ENCODE data around the gene GAS7. TPM values are rescaled to one million over a fixed set of nuclear protein-coding genes. Genes with fewer than 3 reads are reported as not detected.

The GAS7 gene
- total RNA-seq, 1 donor from 2014 or later: 0.26 TPM

DNA sequence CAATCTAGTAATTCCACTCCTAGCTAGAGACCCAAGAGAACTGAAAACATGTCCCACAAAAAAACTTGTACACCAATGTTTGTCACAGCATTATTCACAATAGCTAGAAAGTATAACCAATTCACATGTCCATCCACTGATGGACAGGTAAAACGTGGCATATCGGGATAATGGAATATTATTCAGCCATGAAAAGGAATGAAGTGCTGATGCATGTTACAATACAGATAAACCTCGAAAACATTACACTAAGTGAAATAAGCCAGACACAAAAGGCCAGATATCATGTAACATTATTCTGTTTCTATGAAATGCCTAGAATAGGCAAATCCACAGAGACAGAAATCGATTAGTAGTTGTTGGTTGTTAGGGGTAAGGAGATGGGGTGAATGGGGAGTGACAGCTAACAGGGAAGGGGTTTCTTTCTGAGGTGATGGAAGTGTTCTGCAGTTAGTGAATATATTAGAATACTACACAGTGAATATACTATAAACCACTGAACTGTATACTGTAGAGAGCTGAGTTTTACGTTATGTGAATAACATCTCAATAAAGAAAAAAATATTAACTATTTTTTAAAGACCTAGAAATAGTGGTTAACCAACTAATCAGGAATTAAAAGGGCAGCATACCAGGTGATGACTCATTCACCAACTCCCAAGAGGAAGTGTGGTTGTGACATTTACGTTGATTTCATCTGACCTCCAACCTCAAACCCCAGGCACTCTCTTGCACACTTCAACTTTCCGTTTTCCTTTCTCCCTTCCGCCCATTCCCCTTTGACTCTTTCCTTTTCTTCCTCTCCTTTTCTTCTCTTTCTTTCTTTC, 48.6 kb downstream of the GAS7 start:
- H3K4me3 Mint-ChIP-seq: no peak overlapping the region
- peak overlapping the region; percentile 26 for H3K27ac Mint-ChIP-seq
- DNase-seq: peak; percentile 60
- intact Hi-C loops (cut with micrococcal nuclease): no loop called here
- H3K27me3 Mint-ChIP-seq: peaks cover 10% of the 10 kb centered on the region
- no peaks in the 10 kb centered on the region for H3K36me3 Mint-ChIP-seq (ENCODE audit: low read depth)
- peaks cover 15% of the 10 kb centered on the region for H3K4me1 Mint-ChIP-seq
- no peaks in the 10 kb centered on the region for H3K9me3 Mint-ChIP-seq

DNA sequence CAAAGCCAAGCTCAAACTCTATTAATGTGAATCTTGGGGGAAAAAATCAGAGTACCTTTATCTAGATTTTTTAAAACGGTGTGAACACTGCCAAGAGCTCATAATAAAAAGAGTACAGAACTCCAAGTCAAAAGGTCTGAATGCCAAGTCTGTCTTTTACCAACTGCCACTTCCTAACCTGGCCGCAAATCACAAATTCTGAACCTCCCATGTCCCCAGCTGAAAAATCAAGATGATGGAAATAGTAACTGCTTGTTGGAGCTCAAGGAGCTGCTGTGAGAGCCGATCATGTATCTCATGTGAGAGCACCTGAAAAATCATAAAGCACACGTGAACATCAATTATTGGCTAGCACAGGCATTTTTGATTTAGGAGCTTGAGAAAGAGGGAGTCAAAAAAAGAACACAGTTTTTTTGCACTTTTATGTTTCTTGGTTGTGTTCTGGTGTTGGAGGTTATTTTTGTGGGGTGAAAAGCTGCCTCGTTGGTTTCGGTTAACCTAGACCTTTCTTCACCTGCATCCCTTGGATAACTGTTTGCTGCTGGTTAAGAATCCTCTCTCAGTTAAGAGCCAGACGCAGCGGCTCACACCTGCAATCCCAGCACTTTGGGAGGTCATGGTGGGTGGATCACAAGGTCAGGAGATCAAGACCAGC, 50.5 kb downstream of the GAS7 start:
- no peak overlapping the region for H3K4me3 Mint-ChIP-seq
- peaks cover 10% of the 10 kb centered on the region for H3K27me3 Mint-ChIP-seq
- H3K9me3 Mint-ChIP-seq: no peaks in the 10 kb centered on the region
- intact Hi-C loops (cut with micrococcal nuclease): no loop called here
- H3K27ac Mint-ChIP-seq: no peak overlapping the region
- no peaks in the 10 kb centered on the region for H3K36me3 Mint-ChIP-seq (ENCODE audit: low read depth)
- H3K4me1 Mint-ChIP-seq: peaks cover 17% of the 10 kb centered on the region
- no peak for DNase-seq

DNA sequence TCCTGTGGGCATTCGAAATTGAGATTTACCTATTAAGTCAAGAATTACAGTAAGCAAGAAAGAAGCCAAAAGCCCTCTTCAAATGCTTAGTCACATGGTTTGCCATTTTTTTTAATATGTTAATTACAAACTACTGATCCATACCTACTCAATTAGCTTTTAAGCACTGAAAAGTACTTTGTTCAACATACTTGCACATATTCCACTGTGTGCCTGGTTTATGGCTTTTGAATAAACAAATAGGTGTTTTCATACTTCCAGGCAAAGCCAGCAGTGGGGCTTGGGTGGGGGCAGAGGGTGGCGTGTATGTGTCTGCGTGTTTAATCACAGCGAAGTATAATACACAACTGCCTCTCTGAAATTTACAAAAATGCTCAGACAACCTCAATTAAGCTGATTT, 51.4 kb downstream of the GAS7 start:
- H3K4me1 Mint-ChIP-seq: peaks cover 17% of the 10 kb centered on the region
- H3K27ac Mint-ChIP-seq: no peak overlapping the region
- no peaks in the 10 kb centered on the region for H3K36me3 Mint-ChIP-seq (ENCODE audit: low read depth)
- H3K27me3 Mint-ChIP-seq: peaks cover 10% of the 10 kb centered on the region
- no peak for DNase-seq
- intact Hi-C loops (cut with micrococcal nuclease): no loop called here
- H3K4me3 Mint-ChIP-seq: no peak overlapping the region
- no peaks in the 10 kb centered on the region for H3K9me3 Mint-ChIP-seq

DNA sequence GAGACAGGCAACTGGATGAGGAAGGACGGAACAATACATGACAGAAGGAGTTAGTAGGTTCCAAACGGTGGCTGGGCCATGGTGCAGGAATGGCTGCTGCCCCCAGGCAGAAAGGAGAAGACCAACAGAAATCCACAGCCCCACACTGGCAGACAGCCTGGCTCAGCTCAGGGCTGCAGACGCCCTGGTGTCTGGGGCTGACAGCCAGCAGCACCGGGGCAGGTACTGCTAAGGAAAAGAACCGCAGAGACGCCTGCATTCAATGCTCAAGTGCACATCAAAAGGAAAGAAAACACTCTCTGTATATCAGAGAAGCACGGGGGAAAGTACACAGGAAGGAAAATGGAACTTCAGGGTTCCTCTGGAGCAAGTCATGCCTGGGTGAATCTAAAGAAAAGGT, 53.4 kb downstream of the GAS7 start:
- Mint-ChIP-seq H3K27ac (no peak overlapping the region), H3K36me3 (ENCODE audit: low read depth) (no peaks in the 10 kb centered on the region), H3K4me1 (peaks cover 12% of the 10 kb centered on the region), H3K9me3 (no peaks in the 10 kb centered on the region), H3K27me3 (peaks cover 9% of the 10 kb centered on the region), H3K4me3 (no peak overlapping the region)
- intact Hi-C loops (cut with micrococcal nuclease): no loop called here
- DNase-seq: no peak

DNA sequence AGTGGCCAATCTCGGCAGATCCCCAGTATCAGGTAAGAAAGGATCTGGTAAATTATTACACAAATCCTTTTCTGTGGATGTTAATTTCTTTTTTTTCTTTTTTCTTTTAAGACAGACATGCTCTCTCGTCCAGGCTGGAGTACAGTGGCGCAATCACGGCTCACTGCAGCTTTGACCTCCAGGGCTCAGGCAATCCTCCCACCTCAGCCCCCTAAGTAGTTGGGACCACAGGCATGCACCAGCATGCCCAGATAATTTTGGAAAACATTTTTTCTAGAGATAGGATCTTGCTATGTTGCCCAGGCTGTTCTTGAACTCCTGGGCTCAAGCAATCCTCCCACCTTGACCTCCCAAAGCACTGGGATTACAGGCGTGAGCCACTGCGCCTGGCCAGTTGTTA, 54.0 kb downstream of the GAS7 start:
- intact Hi-C loops (cut with micrococcal nuclease): no loop called here
- Mint-ChIP-seq H3K9me3 (no peaks in the 10 kb centered on the region), H3K4me1 (peaks cover 8% of the 10 kb centered on the region), H3K36me3 (ENCODE audit: low read depth) (no peaks in the 10 kb centered on the region), H3K27me3 (peaks cover 9% of the 10 kb centered on the region), H3K4me3 (no peak overlapping the region), H3K27ac (no peak overlapping the region)
- DNase-seq: no peak

DNA sequence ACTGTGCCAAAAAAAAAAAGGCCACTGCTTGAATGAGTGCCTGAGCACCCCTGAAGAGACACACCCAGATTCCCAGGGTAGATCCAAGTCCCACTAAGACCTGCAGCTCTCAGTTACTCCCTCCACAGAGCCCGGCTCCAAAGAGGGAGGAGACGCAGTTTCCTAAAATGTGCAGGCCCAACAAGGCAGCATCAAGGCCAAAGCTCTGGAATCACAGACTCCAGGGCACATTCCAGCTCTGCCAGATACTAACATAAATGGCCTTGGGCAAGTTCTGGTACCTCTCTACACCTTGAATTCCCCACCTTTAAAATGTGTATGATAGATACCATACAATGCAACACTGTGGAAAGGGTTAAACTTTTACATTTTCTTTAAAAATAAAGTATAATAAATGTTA, 57.0 kb downstream of the GAS7 start:
- Mint-ChIP-seq H3K4me3 (no peak overlapping the region), H3K36me3 (ENCODE audit: low read depth) (no peaks in the 10 kb centered on the region), H3K4me1 (peaks cover 7% of the 10 kb centered on the region), H3K27ac (no peak overlapping the region), H3K9me3 (no peaks in the 10 kb centered on the region), H3K27me3 (peaks cover 7% of the 10 kb centered on the region)
- no peak for DNase-seq
- intact Hi-C loops (cut with micrococcal nuclease): no loop called here

DNA sequence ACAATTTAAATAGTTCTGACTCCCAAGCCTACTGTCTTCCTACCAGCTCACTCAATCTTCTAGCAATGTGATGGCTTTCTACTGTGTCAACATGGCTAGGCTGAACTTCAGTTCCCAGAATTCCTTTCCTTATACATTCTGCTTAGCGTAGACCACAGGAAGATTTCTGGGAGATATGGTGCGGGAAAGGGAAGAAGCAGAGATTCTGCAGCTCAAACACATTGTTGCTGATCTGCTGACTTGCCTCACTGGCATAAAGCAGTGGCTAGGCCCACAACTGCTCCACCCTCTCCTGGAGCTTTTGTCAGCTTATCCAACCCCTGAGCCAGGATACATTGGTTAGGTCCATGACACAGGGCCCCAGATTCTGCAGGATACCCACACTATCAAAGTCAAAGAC, 58.8 kb downstream of the GAS7 start:
- Mint-ChIP-seq H3K36me3 (ENCODE audit: low read depth) (no peaks in the 10 kb centered on the region), H3K4me3 (no peak overlapping the region), H3K9me3 (no peaks in the 10 kb centered on the region), H3K27me3 (no peaks in the 10 kb centered on the region), H3K4me1 (peaks cover 4% of the 10 kb centered on the region), H3K27ac (no peak overlapping the region)
- intact Hi-C loops (cut with micrococcal nuclease): no loop called here
- DNase-seq: no peak

DNA sequence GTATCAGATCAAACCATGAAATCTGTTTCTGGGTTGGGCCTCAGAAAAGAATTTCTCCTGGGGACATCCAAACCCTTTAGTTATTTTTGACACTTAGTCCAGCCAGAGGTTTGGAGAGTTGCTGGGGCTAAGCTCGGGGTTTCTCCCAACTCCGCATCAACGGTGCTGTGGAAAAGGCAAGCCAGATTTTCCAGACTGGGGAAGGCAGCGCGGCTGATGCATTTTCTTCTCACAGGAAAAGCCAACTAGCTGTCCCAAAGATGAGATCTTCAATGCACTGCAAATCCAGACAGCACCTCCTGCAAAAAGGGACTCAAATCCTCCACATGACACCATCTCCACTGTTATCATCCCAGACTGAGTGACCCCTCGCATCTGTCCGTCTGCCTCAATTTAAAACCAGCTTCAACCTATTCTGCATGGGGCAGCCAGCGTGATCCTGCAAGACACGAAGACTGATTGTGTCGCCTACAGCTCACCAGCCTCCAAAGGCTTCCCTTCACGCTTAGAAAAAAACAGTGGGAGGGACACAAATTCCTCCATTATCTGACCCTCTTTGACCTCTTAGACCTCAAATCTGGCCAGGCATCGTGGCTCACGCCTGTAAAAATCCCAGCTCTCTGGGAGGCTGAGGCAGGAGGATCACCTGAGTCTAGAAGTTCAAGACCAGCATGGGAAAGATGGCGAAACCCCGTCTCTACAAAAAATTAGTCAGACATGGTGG, 62.0 kb downstream of the GAS7 start:
- intact Hi-C loops (cut with micrococcal nuclease): no loop called here
- H3K36me3 Mint-ChIP-seq (ENCODE audit: low read depth): no peaks in the 10 kb centered on the region
- H3K9me3 Mint-ChIP-seq: no peaks in the 10 kb centered on the region
- H3K4me1 Mint-ChIP-seq: peaks cover 4% of the 10 kb centered on the region
- H3K4me3 Mint-ChIP-seq: no peak overlapping the region
- H3K27ac Mint-ChIP-seq: no peak overlapping the region
- no peaks in the 10 kb centered on the region for H3K27me3 Mint-ChIP-seq
- no peak for DNase-seq

DNA sequence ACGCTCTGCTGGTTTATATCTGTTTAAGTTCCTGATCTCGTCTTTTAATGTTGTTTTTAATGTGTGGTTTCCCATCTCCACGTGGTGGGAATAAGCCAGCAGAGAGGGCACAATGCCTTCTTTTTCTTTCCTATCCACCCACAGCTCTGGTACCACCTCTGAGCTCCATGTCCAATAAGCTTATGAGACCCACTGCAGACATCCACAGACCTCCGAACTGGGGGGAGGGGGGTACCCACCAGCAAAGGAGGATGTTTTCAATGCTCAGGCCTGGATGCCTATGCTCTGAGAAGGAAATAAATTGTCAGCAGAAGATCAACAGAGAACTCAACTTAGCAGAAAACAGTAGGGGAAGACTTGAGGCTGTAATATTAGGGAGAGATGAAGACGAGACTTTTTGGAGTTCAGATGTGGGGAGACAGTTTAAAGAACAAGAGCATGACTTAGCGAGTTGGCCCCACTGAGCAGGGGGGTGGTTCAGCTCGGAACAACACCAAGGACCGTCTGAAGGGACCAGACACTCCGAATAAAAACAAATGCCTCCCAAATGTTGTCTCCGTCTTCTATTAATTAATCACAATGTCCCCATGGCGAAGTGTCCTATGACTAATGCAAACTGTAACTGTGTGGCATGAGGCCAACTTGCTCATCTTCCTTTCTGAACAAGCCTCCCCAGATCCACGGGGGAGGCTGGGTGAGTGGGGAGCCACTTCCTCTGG, 62.7 kb downstream of the GAS7 start:
- Mint-ChIP-seq H3K27me3 (no peaks in the 10 kb centered on the region), H3K4me1 (peaks cover 4% of the 10 kb centered on the region), H3K9me3 (no peaks in the 10 kb centered on the region), H3K27ac (no peak overlapping the region), H3K4me3 (no peak overlapping the region), H3K36me3 (ENCODE audit: low read depth) (no peaks in the 10 kb centered on the region)
- intact Hi-C loops (cut with micrococcal nuclease): no loop called here
- DNase-seq: no peak

DNA sequence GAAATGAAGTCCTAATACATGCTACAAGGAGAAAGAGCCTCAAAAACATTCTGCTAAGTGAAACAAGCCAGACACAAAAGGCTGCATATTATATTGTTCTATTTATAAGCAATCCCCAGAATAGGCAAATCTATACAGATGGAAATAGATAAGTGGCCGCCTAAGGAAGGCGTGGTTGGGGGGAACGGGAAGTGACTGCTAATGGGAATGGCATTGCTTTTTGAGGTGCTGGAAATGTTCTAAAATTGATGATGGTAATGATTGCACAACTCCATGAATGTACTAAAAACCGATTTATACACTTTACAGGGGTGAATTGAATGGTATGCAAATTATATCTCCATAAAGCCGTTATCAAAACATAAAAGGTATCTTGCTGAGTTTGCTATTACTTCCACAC, 67.7 kb downstream of the GAS7 start:
- Mint-ChIP-seq H3K9me3 (no peaks in the 10 kb centered on the region), H3K27ac (no peak overlapping the region), H3K36me3 (ENCODE audit: low read depth) (no peaks in the 10 kb centered on the region), H3K27me3 (no peaks in the 10 kb centered on the region), H3K4me1 (peaks cover 2% of the 10 kb centered on the region), H3K4me3 (no peak overlapping the region)
- DNase-seq: no peak
- intact Hi-C loops (cut with micrococcal nuclease): no loop called here

DNA sequence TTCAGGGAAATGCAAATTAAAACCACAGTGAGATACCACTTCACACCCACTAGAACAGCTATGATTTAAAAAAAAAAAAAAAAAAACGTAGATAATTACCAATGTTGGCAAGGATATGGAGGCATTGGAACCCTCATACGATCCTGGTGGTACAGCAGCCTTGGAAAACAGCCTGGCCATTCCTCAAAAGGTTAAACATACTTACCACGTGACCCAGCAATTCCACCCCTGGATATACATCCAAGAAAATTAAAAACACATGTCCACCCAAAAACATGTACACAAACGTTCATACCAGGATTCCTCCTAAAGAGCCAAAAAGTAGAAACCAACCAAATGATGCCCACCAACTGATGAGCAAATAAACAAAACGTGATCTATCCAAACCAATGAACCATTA, 68.1 kb downstream of the GAS7 start:
- no peak for DNase-seq
- Mint-ChIP-seq H3K4me1 (no peaks in the 10 kb centered on the region), H3K27ac (no peak overlapping the region), H3K27me3 (no peaks in the 10 kb centered on the region), H3K9me3 (no peaks in the 10 kb centered on the region), H3K36me3 (ENCODE audit: low read depth) (no peaks in the 10 kb centered on the region), H3K4me3 (no peak overlapping the region)
- intact Hi-C loops (cut with micrococcal nuclease): no loop called here

DNA sequence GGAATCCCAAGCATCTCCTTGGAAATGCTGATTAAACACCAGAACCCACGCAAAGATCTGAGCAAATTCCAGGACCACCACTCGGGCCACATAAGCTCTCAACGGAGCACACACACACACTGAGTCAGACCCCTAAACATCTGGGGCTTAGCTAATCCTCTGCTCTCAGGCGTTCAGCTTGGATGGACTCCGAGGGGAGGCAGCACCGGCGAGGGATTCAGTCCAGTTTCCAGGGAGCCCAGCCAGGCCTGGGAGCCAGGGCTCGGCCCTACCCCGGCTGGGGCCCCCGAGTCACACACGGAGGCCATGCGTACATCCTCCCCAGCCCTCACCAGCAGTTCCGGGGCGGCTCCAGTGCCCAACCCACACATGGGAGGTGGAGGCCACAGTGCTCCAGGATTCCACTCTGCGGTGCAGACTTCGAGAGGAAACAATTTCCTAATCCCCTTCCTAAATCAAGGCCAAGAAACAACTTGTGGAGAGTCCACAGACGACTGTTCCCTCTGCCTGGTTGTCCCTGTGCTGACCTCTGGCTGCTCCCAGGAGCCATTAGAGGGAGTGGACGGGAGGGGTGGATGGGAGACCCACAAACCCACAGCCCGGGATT, 70.5 kb downstream of the GAS7 start:
- Mint-ChIP-seq H3K9me3 (no peaks in the 10 kb centered on the region), H3K4me1 (no peaks in the 10 kb centered on the region), H3K27me3 (no peaks in the 10 kb centered on the region), H3K27ac (no peak overlapping the region), H3K4me3 (no peak overlapping the region), H3K36me3 (ENCODE audit: low read depth) (no peaks in the 10 kb centered on the region)
- intact Hi-C loops (cut with micrococcal nuclease): no loop called here
- no peak for DNase-seq

DNA sequence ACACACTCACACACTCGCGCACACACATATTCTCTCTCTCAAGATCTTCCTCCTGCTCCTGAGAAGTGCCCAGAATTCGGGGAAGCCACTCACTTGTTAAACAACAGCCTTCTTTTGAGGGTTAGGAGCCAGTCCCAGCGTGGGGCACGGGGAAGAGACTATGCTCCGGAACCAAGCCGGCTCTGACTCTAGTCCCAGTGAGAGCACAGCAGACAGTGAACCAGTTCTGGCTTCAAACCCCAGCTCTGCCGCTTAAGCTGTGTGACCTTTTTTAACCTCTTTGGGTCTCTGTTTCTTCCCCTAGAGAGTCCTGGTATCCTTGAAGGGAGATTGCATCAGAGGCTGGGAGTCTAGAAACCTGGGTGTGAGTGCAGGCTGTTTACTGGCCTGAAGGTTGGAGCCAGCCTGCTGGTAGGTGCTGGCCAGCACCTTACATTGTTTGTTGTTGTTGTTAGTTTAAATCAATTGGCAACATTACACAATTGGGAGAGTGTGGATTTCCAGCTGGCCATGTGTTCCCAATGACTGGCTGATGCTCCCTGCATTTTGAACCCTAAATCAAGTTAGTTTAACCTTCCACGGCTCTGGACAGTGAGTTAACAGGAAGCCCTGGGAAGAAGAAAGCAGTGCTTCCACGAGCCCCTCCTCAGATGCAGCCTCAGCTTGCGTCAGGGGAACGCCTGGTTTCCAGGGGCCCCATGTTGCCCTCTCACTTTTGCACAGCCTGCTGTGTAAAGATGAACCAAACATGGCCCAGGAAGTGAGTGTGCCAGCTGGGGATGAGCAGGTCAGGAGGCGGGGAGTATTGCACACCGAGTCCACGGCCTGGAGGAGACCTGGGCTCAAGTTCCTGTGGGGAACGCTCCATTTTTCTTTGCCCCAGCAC, 71.5 kb downstream of the GAS7 start:
- H3K27ac Mint-ChIP-seq: no peak overlapping the region
- no peak overlapping the region for H3K4me3 Mint-ChIP-seq
- no peaks in the 10 kb centered on the region for H3K36me3 Mint-ChIP-seq (ENCODE audit: low read depth)
- peaks cover 4% of the 10 kb centered on the region for H3K4me1 Mint-ChIP-seq
- no peak for DNase-seq
- H3K9me3 Mint-ChIP-seq: no peaks in the 10 kb centered on the region
- intact Hi-C loops (cut with micrococcal nuclease): no loop called here
- no peaks in the 10 kb centered on the region for H3K27me3 Mint-ChIP-seq
